22Rv1 (cell line): Measurements from ENCODE around the gene MMP21.

Source experiments
- H3K27ac ChIP-seq: fragments of 450-650 bp; 2 replicates; pipeline ENCODE4 v1.5.1; 2017
- CTCF ChIP-seq: fragments of 450-650 bp; IDR thresholded peaks from 2 replicates; pipeline ENCODE4 v1.5.1; 2017; ENCODE audit warnings: mild to moderate bottlenecking
- ZFX ChIP-seq: fragments of 450-650 bp; IDR thresholded peaks from 2 replicates; pipeline ENCODE4 v1.6.1; 2017; ENCODE audit warnings: antibody characterized with exemption, borderline replicate concordance

The MMP21 gene

GRCh38 chr10:125772112-125772863 is 3.3 kb downstream of the MMP21 start:
- TF ChIP-seq ZFX (no peak), CTCF (no peak)
- H3K27ac ChIP-seq: no peak overlapping the region

- no peak for TF ChIP-seq CTCF
- TF ChIP-seq ZFX: no peak
- H3K27ac ChIP-seq: no peak overlapping the region
Observed at GRCh38 chr10:125770844-125771243, 4.8 kb downstream of the MMP21 start.

GRCh38 chr10:125769175-125769574 is 6.4 kb downstream of the MMP21 start:
- TF ChIP-seq CTCF: no peak
- no peak for TF ChIP-seq ZFX
- no peak overlapping the region for H3K27ac ChIP-seq

GRCh38 chr10:125768219-125768855 is 7.3 kb downstream of the MMP21 start:
- TF ChIP-seq CTCF (no peak), ZFX (no peak)
- H3K27ac ChIP-seq: no peak overlapping the region

- no peak overlapping the region for H3K27ac ChIP-seq
- TF ChIP-seq CTCF (no peak), ZFX (no peak)
Observed at GRCh38 chr10:125766511-125766910, 9.1 kb downstream of the MMP21 start.

- TF ChIP-seq CTCF: no peak
- H3K27ac ChIP-seq: no peak overlapping the region
Observed at GRCh38 chr10:125765835-125766234, 9.8 kb downstream of the MMP21 start.

GRCh38 chr10:125762692-125763648 is 12.7 kb downstream of the MMP21 start:
- TF ChIP-seq CTCF (no peak), ZFX (no peak)
- H3K27ac ChIP-seq: no peak overlapping the region
